HG02763 (cell line): ENCODE results near the gene IPO13.

Experiments used
- ATAC-seq: cut with Tn5 transposase; IDR thresholded peaks from one replicate; pipeline ENCODE4 v1.9.1; 2021; ENCODE audit warnings: mild to moderate bottlenecking, moderate library complexity; ENCODE audit not compliant: unreplicated experiment

Gene IPO13

GRCh38 chr1:43947874-43948437, 1.2 kb downstream of the IPO13 start:
- ATAC-seq: no peak

GRCh38 chr1:43949678-43950077, 2.9 kb downstream of the IPO13 start:
- ATAC-seq: no peak

GRCh38 chr1:43951021-43951985, 4.6 kb downstream of the IPO13 start:
- no peak for ATAC-seq

GRCh38 chr1:43952731-43953346, 6.1 kb downstream of the IPO13 start:
- ATAC-seq: no peak

DNA sequence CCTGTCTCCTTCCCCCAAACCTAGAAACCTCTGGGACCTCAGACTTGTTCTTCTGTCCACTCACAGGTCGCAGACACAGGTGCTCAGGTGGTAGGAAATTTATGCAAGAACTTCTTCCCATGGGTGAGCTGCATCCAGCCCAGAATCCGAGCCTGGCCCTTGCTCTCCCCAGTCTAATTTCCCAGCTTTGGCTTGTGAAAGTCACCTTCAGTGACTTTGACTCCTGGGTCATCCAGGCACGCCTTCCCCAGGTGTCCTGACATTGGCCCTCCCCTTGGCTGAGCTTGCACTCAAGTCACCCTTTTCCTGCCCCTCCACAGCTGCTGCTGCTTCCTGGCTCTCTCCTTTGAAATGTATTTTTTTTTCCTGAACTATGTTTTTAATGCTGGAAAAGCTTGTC, 6.6 kb downstream of the IPO13 start:
- no peak for ATAC-seq

DNA sequence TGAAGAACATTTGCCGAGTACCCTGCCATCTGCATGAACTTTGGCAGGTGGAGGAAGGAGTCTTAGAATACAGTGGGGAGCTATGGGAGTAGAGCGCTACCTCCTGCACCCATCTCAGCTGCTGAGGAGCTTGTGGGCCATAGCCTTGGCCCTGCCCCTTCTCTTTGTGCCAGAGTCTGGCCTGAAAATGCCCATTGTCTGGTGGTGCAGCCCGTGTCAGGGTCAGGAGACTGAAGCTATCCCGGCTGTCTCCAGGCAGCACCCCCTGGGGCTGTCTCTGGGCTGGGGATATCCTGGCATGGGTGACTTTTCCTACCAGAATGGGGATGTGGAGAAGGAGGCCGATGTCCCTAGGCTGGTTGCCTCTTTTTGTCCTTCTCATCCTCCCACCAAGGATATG, 7.3 kb downstream of the IPO13 start:
- no peak for ATAC-seq

- ATAC-seq: no peak
Measured at GRCh38 chr1:43956234-43956633, 9.5 kb downstream of the IPO13 start.

- ATAC-seq: no peak
Measured at GRCh38 chr1:43957407-43958040, 10.8 kb downstream of the IPO13 start.

- ATAC-seq: no peak
Measured at GRCh38 chr1:43958351-43959255, 11.9 kb downstream of the IPO13 start.

- no peak for ATAC-seq
Measured at GRCh38 chr1:43960798-43961197, 14.0 kb downstream of the IPO13 start.

DNA sequence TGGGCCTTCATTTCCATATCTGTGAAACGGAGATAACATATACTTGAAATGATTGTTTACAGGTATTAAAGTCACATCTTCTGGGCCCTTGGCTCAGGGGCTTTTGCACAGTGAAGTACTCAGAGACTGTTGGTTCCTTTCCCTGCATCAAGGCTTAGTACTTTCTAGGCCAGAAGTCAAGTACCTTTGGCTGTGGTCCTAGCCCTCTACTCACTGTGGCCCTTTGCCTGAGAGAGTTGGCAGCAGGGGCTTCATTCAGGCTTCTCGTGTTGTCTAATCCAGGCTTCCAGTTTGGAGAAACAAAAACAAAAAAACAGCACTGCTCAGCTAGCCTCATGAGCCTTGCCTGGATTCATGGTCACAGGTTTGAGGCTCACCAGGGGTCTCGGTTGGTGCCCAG, 14.9 kb downstream of the IPO13 start:
- no peak for ATAC-seq

GRCh38 chr1:43962324-43962723, 15.6 kb downstream of the IPO13 start:
- ATAC-seq: no peak

DNA sequence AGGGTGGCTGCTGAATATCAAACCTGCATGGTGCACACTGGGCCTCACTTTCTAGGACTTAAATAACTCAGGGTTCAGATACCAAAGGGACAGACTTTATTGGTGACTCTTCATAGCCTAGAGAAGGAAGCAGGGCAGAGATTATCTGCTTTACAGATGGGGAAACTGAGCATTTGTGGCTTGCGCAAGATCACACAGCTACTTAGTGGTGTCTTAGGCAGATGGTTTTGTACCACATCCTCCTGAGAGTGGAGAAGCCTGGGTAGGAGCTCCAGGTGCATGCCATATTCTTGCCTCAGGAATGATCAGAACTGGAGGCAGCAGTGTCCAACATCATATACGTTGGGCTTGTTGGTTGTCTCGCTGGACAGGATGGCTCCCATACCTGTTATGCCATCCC, 16.3 kb downstream of the IPO13 start:
- ATAC-seq: no peak

GRCh38 chr1:43963890-43964289, 17.1 kb downstream of the IPO13 start:
- no peak for ATAC-seq

GRCh38 chr1:43965316-43965715, 18.6 kb downstream of the IPO13 start:
- no peak for ATAC-seq

DNA sequence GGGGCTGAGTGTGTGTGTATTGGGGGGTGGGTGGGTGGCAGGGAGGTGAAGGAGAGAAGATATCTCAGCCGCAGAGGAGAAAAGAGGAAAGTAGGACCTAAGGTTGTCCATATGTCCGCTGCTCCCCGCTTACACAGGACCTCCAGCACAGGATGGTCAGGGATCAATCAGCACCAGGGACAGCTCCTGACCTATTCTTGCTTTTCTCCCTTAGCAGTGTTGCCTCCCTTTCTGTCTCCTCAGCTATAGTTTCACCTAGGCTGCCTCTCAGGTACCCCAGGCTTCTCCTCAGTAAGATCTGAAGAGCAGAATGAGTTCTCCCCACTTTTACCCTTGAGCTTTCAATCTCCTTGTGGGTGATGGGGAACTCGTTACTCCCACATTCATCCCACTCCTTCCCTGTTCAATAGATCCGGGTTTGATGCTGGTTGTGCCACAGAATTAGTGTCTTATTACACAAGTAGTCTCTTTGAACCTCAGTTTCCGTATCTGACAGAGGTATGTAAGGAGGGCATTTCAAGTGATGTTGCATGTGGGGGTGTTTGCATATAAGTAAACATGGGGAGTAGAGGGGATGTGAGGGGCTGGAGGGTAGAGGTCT, 21.7 kb downstream of the IPO13 start:
- no peak for ATAC-seq

DNA sequence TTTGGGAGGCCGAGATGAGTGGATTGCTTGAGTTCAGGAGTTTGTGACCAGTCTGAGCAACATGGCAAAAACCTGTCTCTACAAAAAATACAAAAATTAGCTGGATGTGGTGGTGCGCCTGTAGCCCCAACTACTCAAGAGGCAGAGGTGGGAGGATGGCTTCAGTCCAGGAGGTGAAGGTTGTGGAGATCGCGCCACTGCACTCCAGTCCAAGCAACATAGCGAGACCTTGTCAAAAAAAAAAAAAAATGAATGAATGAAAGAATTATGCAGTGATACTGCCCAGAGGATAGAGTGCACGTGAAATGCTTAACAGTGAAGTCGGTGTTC, 22.6 kb downstream of the IPO13 start:
- no peak for ATAC-seq

- peak; percentile 80 for ATAC-seq
Measured at GRCh38 chr1:43969746-43970466, 23.2 kb downstream of the IPO13 start, which contains the start of gene DPH2. TSS of gene DPH2 (plus strand) at chr1:43970010. CDS start at chr1:43970176, 166 bp downstream.

DNA sequence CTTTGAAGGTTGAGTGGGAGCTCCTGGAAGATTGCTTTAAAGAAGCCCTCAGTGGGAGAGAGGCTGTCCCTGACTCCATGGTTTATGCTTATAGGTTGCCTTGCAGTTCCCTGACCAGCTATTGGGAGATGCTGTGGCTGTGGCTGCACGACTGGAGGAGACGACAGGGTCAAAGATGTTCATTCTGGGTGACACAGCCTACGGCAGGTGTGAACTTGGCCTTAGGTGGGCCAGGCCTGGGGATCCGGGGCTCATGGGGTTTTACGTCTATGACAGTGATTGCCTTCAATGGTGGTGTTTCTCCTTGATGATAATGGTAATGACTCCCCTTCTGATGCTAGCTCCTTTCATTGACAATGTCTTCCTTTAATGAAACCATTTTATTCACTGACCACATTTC, 23.8 kb downstream of the IPO13 start:
- no peak for ATAC-seq
